ENCODE measurements around the gene GOLGA8G.
"Not testable (repeated sequence)": the region's sequence is repeated elsewhere in the genome, so short reads cannot be mapped to it uniquely, and the experiment has no call there.

The GOLGA8G gene, protein sequence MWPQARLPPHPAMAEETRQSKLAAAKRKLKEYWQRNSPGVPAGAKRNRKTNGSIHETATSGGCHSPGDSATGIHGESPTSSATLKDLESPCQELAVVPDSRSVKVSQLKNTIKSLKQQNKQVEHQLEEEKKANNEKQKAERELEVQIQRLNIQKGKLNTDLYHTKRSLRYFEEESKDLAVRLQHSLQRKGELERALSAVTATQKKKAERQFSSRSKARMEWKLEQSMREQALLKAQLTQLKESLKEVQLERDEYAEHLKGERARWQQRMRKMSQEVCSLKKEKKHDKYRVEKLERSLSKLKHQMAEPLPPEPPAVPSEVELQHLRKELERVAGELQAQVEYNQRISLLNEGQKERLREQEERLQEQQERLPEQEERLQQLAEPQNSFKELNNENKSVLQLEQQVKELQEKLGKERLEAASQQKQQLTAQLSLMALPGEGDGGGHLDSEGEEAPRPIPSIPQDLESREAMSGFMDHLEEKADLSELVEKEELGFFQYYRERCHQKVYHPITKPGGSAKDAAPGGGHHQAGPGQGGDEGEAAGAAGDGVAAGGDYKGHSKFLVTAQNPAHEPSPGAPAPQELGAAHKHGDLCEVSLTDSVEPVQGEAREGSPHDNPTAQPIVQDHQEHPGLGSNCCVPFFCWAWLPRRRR
- long read RNA-seq, donor 1, result 0 reads
- long read RNA-seq, donor 2, result 0 reads
- long read RNA-seq, donor 3, result 0 reads
- long read RNA-seq, donor 4, partial matches to known transcripts, result 9 of 9 reads
- long read RNA-seq, donor 4, other reads (novel, unspliced or antisense), result 0 of 9 reads
- long read RNA-seq, donor 5, result 0 reads
- long read RNA-seq, donor 6, result 0 reads
- long read RNA-seq, donor 7, result 0 reads
- long read RNA-seq, donor 8, result 0 reads

DNA sequence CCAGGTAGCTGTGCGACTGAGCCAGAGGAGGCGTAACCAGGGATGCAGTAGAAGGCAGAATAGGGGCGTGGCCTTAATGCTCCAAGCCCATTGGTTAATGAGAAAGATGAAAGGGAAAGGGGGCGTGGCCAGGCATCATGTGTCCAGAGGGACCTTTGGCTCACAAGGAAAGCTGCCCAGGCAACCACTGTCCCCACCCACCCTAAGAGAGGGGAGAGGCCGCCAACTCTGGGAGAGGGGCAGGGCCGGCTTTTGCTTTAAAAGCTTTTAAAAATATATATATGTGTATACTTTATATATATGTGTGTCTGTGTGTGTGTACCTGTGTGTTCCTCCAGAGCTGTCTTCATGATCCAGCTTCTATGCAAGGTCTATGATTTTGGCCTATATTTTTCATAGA lies at the start of gene GOLGA8G:
GOLGA8G (minus strand) TSS at position 18 of the 400 bp plus-strand sequence. CDS start 62 bp downstream, outside the sequence.
- not testable (repeated sequence) for DNase-seq

DNA sequence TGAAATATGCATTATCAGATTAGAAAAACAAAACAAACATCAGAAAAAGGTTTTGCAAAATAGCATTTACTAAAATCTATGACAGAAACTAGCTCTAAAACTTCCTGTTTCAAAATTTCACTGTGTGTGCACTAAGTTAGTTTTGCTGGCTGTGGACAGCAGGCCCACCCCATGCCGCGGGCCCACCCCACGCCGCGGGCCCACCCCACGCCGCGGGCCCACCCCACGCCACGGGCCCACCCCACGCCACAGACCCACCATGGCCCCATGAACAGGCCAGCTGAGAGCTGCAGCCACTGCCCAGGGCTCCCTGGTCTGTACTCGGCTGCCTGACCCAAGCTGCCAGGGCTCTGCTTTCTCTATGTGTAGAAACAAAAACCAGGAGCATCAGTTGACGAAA lies 40.6 kb upstream of the GOLGA8G start:
- DNase-seq, result not testable (repeated sequence)

DNA sequence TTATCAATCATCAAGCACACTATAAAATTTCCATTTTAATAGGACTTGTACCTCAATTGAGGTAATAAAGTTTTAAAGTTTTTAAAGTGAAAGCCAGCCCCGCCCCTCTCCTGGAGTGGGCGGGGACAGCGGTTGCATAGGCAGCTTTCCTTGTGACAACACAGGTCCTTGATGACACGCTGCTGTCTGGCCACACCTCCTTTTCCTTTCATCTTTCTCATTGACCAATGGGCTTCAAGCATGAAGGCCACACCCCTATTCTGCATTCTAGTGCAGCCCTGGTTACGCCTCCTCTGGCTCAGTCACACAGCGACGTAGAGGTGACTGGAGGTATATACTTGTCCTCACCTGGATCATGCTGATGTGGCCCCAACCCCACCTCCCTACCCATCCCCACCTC lies 20.5 kb upstream of the GOLGA8G start, which contains the start of gene GOLGA6L25:
GOLGA6L25 (plus strand) TSS at position 301 of the 400 bp plus-strand sequence; CDS start at position 362, 61 bp downstream.
- not testable (repeated sequence) for DNase-seq

DNA sequence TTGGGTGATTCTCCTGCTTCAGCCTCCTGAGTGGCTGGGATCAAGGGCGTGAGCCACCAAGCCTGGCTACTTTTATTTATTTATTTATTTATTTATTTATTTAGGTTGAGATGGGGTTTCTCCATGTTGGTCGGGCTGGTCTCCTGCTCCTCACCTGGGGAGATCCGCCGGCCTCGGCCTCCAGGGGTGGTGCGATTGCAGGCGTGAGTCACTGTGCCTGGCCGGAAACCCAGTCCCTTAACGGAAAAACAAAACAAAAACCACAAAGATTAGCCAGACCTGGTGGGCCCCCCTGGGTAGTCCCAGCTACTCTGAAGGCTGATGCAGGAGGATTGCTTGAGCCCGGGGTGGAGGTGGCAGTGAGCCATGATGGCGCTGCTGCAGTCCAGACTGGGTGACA lies 17.6 kb downstream of the GOLGA8G start:
- DNase-seq, result not testable (repeated sequence)

DNA sequence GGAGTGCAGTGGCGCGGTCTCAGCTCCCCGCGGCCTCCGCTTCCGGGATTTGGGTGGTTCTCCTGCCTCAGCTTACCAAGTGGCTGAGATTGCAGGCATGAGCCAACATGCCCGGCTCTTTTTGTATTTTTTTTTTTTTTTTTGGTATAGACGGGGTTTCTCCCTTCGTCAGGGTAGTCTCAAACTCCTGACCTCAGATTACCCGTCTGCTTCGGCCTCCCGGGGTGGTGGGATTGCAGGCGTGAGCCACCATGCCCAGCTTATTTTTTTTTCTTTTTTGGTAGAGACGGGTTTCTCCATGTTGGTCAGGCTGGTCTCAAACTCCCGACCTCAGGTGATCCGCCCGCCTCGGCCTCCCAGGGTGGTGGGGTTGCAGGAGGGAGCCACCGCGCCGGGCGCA lies 18.6 kb downstream of the GOLGA8G start:
- DNase-seq, result not testable (repeated sequence)

DNA sequence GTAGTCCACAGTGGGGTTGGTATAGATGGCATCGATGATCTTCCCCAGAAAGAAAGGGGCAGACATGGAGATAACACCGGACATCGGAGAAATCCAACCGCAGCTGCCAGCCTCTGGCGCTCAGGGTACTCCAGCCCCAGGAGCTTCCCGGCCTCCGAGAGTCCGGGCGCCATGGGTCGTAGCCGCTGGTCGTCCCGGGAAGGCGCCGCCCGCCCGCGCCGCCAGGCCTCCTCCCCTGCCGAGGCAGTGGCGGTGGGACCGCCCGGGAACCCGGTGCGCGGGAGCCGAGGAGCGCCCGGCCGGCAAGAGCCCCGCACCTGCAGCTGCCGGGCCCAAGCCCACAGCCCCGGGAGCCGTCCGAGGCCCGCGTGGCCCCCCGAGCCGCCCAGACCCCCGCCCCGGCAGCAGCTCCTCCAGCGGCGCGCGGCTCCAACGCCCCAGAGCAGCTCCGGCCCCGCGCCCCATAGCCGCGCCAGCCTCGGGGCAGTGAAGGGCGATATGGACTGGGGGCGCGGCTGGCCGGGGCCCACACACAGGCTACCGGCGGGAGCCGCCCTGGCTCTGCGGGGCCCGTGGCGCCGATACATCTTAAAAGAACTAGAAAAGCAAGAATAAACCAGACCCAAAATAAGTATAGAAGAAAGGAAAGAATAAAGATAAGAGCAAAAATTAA lies 24.4 kb downstream of the GOLGA8G start:
- not testable (repeated sequence) for DNase-seq

DNA sequence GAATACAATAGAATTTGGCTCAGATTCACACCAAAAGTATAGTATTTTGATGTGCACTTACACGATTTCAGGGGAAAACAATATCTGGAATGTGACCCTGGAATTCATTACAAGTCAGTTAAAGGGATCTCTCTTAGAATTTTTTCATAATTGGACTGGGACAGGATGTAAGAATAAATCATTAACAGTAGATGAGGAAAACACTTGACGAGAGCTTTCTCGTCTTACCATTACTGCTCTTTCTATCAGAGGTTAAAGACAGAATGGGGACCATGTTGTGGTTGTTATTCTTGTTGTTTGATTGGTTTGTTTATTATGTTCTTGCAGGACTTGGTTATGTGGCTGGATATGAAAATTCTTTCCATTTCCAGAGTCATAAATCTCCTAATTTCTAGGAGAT lies 51.4 kb downstream of the GOLGA8G start:
- not testable (repeated sequence) for DNase-seq

Measured in right kidney (tissue), 9 donors.